ENCODE measurements around the gene PTPN3. TPM values are rescaled to one million over a fixed set of nuclear protein-coding genes. Genes with fewer than 3 reads are reported as not detected.

Gene PTPN3
- total RNA-seq, 2 donors from 2014 or later: 23.6 to 26.7 TPM

DNA sequence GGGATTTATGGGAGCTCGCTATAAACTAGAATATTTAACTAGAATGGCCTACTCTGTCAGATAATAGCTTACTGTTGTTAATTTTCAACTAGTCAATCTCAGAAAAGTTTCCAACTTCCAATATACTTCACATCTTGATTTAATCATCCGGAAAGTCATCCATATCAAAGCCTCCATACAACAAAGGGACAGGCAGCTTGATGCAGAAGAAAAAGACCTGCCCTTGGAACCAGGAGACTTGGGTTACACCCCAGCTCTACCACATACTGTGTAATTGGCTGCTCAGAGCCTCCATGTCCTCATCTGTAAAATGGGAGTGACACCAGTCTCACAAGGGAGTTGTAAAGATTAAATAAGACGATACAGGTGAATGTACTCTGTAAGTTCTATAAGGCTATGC, 1.9 kb downstream of the PTPN3 start:
- no peak overlapping the region for H3K27ac ChIP-seq

GRCh38 chr9:109493648-109494047, 4.5 kb downstream of the PTPN3 start:
- no peak for DNase-seq
- H3K4me1 ChIP-seq: no peaks in the 10 kb centered on the region
- H3K4me3 ChIP-seq: no peak overlapping the region
- H3K27me3 ChIP-seq: peaks cover 3% of the 10 kb centered on the region
- TF ChIP-seq, protein P1, sequence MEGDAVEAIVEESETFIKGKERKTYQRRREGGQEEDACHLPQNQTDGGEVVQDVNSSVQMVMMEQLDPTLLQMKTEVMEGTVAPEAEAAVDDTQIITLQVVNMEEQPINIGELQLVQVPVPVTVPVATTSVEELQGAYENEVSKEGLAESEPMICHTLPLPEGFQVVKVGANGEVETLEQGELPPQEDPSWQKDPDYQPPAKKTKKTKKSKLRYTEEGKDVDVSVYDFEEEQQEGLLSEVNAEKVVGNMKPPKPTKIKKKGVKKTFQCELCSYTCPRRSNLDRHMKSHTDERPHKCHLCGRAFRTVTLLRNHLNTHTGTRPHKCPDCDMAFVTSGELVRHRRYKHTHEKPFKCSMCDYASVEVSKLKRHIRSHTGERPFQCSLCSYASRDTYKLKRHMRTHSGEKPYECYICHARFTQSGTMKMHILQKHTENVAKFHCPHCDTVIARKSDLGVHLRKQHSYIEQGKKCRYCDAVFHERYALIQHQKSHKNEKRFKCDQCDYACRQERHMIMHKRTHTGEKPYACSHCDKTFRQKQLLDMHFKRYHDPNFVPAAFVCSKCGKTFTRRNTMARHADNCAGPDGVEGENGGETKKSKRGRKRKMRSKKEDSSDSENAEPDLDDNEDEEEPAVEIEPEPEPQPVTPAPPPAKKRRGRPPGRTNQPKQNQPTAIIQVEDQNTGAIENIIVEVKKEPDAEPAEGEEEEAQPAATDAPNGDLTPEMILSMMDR (IDR thresholded peaks at IDR 0.05): no peak
- H3K9ac ChIP-seq (ENCODE audit: low read depth in 2 of 2, low read length in 2 of 2): no peak overlapping the region
- no peak overlapping the region for H3K27ac ChIP-seq
- intact Hi-C loops (cut with DNase I): no loop called here
- no peaks in the 10 kb centered on the region for H3K36me3 ChIP-seq
- H3K9me3 ChIP-seq: no peaks in the 10 kb centered on the region

More for the DNA sequence above, 1.9 kb downstream of the PTPN3 start:
- H3K9me3 ChIP-seq: no peaks in the 10 kb centered on the region
- no peak for DNase-seq
- TF ChIP-seq, protein P1 (IDR thresholded peaks at IDR 0.05): no peak
- no peaks in the 10 kb centered on the region for H3K36me3 ChIP-seq
- intact Hi-C loops (cut with DNase I): no loop called here
- H3K4me3 ChIP-seq: no peak overlapping the region
- H3K27me3 ChIP-seq: peaks cover 7% of the 10 kb centered on the region
- H3K4me1 ChIP-seq: no peaks in the 10 kb centered on the region
- H3K9ac ChIP-seq (ENCODE audit: low read depth in 2 of 2, low read length in 2 of 2): no peak overlapping the region

GRCh38 chr9:109491590-109491989, 6.5 kb downstream of the PTPN3 start:
- TF ChIP-seq, protein P1 (IDR thresholded peaks at IDR 0.05): no peak
- Histone ChIP-seq H3K9ac (ENCODE audit: low read depth in 2 of 2, low read length in 2 of 2) (no peak overlapping the region), H3K27ac (no peak overlapping the region), H3K4me3 (no peak overlapping the region), H3K36me3 (no peaks in the 10 kb centered on the region), H3K9me3 (no peaks in the 10 kb centered on the region), H3K4me1 (no peaks in the 10 kb centered on the region), H3K27me3 (no peaks in the 10 kb centered on the region)
- intact Hi-C loops (cut with DNase I): no loop called here
- no peak for DNase-seq

DNA sequence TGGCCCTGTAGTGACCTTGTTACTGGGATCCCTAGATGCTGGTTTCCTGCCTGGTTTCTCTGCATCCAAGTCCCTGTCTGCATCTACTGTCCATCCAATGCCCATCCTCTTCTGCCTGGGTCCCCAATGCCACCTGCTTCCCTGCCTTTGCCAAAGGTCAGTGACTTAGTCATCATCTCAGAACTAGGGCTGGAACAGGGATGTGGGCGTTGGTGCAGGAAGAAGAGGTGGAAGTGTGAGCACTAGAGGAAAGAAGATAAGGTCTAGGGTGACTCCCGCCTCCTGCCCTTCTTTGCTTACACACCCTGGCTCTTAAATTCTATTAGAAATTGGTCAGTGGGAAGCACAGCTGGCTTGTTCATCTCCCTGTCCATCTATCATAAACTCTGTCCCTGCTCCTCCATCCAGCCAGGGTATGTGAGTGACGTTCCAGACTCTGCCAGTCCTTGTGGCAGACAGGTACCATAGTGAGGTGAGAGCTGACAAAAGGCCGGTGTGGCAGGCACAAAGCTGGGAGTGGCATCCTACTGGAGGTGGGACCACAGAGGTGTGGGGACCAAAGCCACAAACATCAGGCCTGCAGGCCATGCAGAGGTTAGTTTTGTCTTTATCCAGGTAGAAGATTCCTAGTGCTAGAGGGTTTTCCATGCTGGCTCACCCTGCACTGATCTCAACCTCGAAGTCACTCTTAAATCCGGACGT, 9.2 kb downstream of the PTPN3 start:
- Histone ChIP-seq H3K36me3 (no peaks in the 10 kb centered on the region), H3K4me1 (no peaks in the 10 kb centered on the region), H3K9ac (ENCODE audit: low read depth in 2 of 2, low read length in 2 of 2) (no peak overlapping the region), H3K27ac (peak overlapping the region; percentile 67), H3K9me3 (no peaks in the 10 kb centered on the region), H3K27me3 (no peaks in the 10 kb centered on the region), H3K4me3 (no peak overlapping the region)
- peak; percentile 62 for DNase-seq
- TF ChIP-seq, protein P1 (IDR thresholded peaks at IDR 0.05): no peak
- intact Hi-C loops (cut with DNase I): no loop called here

GRCh38 chr9:109488351-109488750, 9.8 kb downstream of the PTPN3 start:
- no peak for DNase-seq
- no peaks in the 10 kb centered on the region for H3K4me1 ChIP-seq
- no peaks in the 10 kb centered on the region for H3K9me3 ChIP-seq
- no peaks in the 10 kb centered on the region for H3K27me3 ChIP-seq
- no peaks in the 10 kb centered on the region for H3K36me3 ChIP-seq
- intact Hi-C loops (cut with DNase I): no loop called here
- H3K27ac ChIP-seq: no peak overlapping the region
- TF ChIP-seq, protein P1 (IDR thresholded peaks at IDR 0.05): no peak
- no peak overlapping the region for H3K9ac ChIP-seq (ENCODE audit: low read depth in 2 of 2, low read length in 2 of 2)
- H3K4me3 ChIP-seq: no peak overlapping the region

All from colonic mucosa (tissue), 4 donors.